Measurements from ENCODE around the gene PRDM15.

PRDM15 gene

GRCh38 chr21:41823906-41824305, 55.2 kb downstream of the PRDM15 start:
- H3K18ac ChIP-seq (ENCODE audit: low read length) = no peak overlapping the region
- H3K27me3 ChIP-seq (ENCODE audit: insufficient read depth, low read length) = no peaks in the 10 kb centered on the region
- H2BK5ac ChIP-seq (ENCODE audit: low read depth, low read length, poor library complexity) = no peak overlapping the region
- H2AK5ac ChIP-seq (ENCODE audit: low read length) = no peak overlapping the region
- no peak overlapping the region for H3K9ac ChIP-seq (ENCODE audit: low read length)
- no peak overlapping the region for H3K4me3 ChIP-seq (ENCODE audit: low read depth, low read length)
- H3K14ac ChIP-seq (ENCODE audit: low read length) = no peak overlapping the region
- H3K79me1 ChIP-seq (ENCODE audit: low read length) = no peaks in the 10 kb centered on the region
- H2BK120ac ChIP-seq (ENCODE audit: insufficient read depth, low read length, poor library complexity) = no peak overlapping the region
- no CpG with 5 or more reads among the region's 12 CpGs for WGBS (ENCODE audit: extremely low coverage, insufficient coverage, insufficient read length)
- H4K91ac ChIP-seq (ENCODE audit: low read depth, low read length) = no peak overlapping the region
- H3K23ac ChIP-seq (ENCODE audit: low read length) = no peak overlapping the region
- no peak overlapping the region for H4K8ac ChIP-seq (ENCODE audit: low read depth, low read length)
- no peak overlapping the region for H2BK12ac ChIP-seq (ENCODE audit: low read length)
- peaks cover 17 to 42% of the 10 kb centered on the region in 2 experiments for H3K36me3 ChIP-seq (ENCODE audit: control insufficient read depth in 1 of 2, insufficient read depth in 2 of 2, low read length in 2 of 2)
- no peak overlapping the region for H2AFZ ChIP-seq (ENCODE audit: insufficient read depth, low read length, poor library complexity)
- H3K4me1 ChIP-seq (ENCODE audit: control insufficient read depth in 1 of 2, insufficient read depth in 2 of 2, low read length in 2 of 2) = no peaks in the 10 kb centered on the region
- no peak overlapping the region for H3K27ac ChIP-seq (ENCODE audit: low read depth, low read length)
- DNase-seq = no peak
- H3K4me2 ChIP-seq (ENCODE audit: low read length) = no peak overlapping the region
- H3K79me2 ChIP-seq (ENCODE audit: control insufficient read depth, insufficient read depth, low read length, poor library complexity) = no peaks in the 10 kb centered on the region
- no peak overlapping the region for H3K4ac ChIP-seq (ENCODE audit: low read depth, low read length)
- no peak overlapping the region for H4K12ac ChIP-seq (ENCODE audit: low read depth, low read length)
- peaks cover 2% of the 10 kb centered on the region for H3K9me3 ChIP-seq (ENCODE audit: insufficient read depth, low read depth, low read length)

DNA sequence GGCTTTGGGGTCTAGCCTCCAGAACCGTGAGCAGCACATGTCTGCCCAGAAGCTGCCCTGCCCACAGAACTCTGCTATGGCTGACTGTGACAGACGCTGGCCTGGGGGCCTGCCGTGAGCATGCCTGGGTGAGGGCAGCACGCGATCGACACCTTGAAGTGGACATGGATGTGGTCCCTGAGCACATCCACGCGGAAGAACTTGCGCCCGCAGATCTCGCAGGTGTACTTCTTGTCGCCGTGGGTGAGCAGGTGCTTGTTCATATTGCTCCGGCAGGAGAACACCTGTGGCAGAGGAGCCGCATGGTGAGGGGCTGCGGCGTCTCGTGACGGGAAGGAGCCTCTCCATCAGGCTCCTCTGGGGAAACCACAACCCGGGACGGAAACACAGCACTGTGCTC, 56.0 kb downstream of the PRDM15 start:
- no peak overlapping the region for H4K12ac ChIP-seq (ENCODE audit: low read depth, low read length)
- no peak for DNase-seq
- H2BK12ac ChIP-seq (ENCODE audit: low read length) = no peak overlapping the region
- WGBS (ENCODE audit: extremely low coverage, insufficient coverage, insufficient read length) = no CpG with 5 or more reads among the region's 21 CpGs
- no peak overlapping the region for H2AK5ac ChIP-seq (ENCODE audit: low read length)
- no peak overlapping the region for H2BK5ac ChIP-seq (ENCODE audit: low read depth, low read length, poor library complexity)
- H3K27ac ChIP-seq (ENCODE audit: low read depth, low read length) = no peak overlapping the region
- no peak overlapping the region for H3K4me3 ChIP-seq (ENCODE audit: low read depth, low read length)
- no peak overlapping the region for H2BK120ac ChIP-seq (ENCODE audit: insufficient read depth, low read length, poor library complexity)
- H3K4ac ChIP-seq (ENCODE audit: low read depth, low read length) = no peak overlapping the region
- no peak overlapping the region for H3K23ac ChIP-seq (ENCODE audit: low read length)
- H4K8ac ChIP-seq (ENCODE audit: low read depth, low read length) = no peak overlapping the region
- no peak overlapping the region for H3K9ac ChIP-seq (ENCODE audit: low read length)
- H3K79me2 ChIP-seq (ENCODE audit: control insufficient read depth, insufficient read depth, low read length, poor library complexity) = no peaks in the 10 kb centered on the region
- no peaks in the 10 kb centered on the region for H3K79me1 ChIP-seq (ENCODE audit: low read length)
- no peaks in the 10 kb centered on the region for H3K27me3 ChIP-seq (ENCODE audit: insufficient read depth, low read length)
- no peak overlapping the region for H3K4me2 ChIP-seq (ENCODE audit: low read length)
- H3K36me3 ChIP-seq (ENCODE audit: control insufficient read depth in 1 of 2, insufficient read depth in 2 of 2, low read length in 2 of 2) = peaks cover 18 to 42% of the 10 kb centered on the region in 2 experiments
- no peak overlapping the region for H2AFZ ChIP-seq (ENCODE audit: insufficient read depth, low read length, poor library complexity)
- no peak overlapping the region for H4K91ac ChIP-seq (ENCODE audit: low read depth, low read length)
- no peak overlapping the region for H3K18ac ChIP-seq (ENCODE audit: low read length)
- no peaks in the 10 kb centered on the region for H3K4me1 ChIP-seq (ENCODE audit: control insufficient read depth in 1 of 2, insufficient read depth in 2 of 2, low read length in 2 of 2)
- H3K9me3 ChIP-seq (ENCODE audit: insufficient read depth, low read depth, low read length) = peaks cover 2% of the 10 kb centered on the region
- no peak overlapping the region for H3K14ac ChIP-seq (ENCODE audit: low read length)

- H3K4ac ChIP-seq (ENCODE audit: low read depth, low read length) = no peak overlapping the region
- no peaks in the 10 kb centered on the region for H3K79me1 ChIP-seq (ENCODE audit: low read length)
- H3K36me3 ChIP-seq (ENCODE audit: control insufficient read depth in 1 of 2, insufficient read depth in 2 of 2, low read length in 2 of 2) = peaks cover 15 to 38% of the 10 kb centered on the region in 2 experiments
- H3K27me3 ChIP-seq (ENCODE audit: insufficient read depth, low read length) = no peaks in the 10 kb centered on the region
- H3K79me2 ChIP-seq (ENCODE audit: control insufficient read depth, insufficient read depth, low read length, poor library complexity) = no peaks in the 10 kb centered on the region
- no CpG with 5 or more reads among the region's 32 CpGs for WGBS (ENCODE audit: extremely low coverage, insufficient coverage, insufficient read length)
- DNase-seq = no peak
- no peak overlapping the region for H4K8ac ChIP-seq (ENCODE audit: low read depth, low read length)
- H3K23ac ChIP-seq (ENCODE audit: low read length) = no peak overlapping the region
- no peak overlapping the region for H3K9ac ChIP-seq (ENCODE audit: low read length)
- H3K14ac ChIP-seq (ENCODE audit: low read length) = no peak overlapping the region
- peaks cover 2% of the 10 kb centered on the region for H3K9me3 ChIP-seq (ENCODE audit: insufficient read depth, low read depth, low read length)
- no peak overlapping the region for H4K91ac ChIP-seq (ENCODE audit: low read depth, low read length)
- no peak overlapping the region for H2AFZ ChIP-seq (ENCODE audit: insufficient read depth, low read length, poor library complexity)
- H3K4me3 ChIP-seq (ENCODE audit: low read depth, low read length) = no peak overlapping the region
- H2BK120ac ChIP-seq (ENCODE audit: insufficient read depth, low read length, poor library complexity) = no peak overlapping the region
- H2AK5ac ChIP-seq (ENCODE audit: low read length) = no peak overlapping the region
- no peak overlapping the region for H3K18ac ChIP-seq (ENCODE audit: low read length)
- no peak overlapping the region for H3K27ac ChIP-seq (ENCODE audit: low read depth, low read length)
- no peak overlapping the region for H4K12ac ChIP-seq (ENCODE audit: low read depth, low read length)
- H3K4me1 ChIP-seq (ENCODE audit: control insufficient read depth in 1 of 2, insufficient read depth in 2 of 2, low read length in 2 of 2) = no peaks in the 10 kb centered on the region
- H3K4me2 ChIP-seq (ENCODE audit: low read length) = no peak overlapping the region
- no peak overlapping the region for H2BK12ac ChIP-seq (ENCODE audit: low read length)
- H2BK5ac ChIP-seq (ENCODE audit: low read depth, low read length, poor library complexity) = no peak overlapping the region
Observed at GRCh38 chr21:41821756-41822431, 57.2 kb downstream of the PRDM15 start.

DNA sequence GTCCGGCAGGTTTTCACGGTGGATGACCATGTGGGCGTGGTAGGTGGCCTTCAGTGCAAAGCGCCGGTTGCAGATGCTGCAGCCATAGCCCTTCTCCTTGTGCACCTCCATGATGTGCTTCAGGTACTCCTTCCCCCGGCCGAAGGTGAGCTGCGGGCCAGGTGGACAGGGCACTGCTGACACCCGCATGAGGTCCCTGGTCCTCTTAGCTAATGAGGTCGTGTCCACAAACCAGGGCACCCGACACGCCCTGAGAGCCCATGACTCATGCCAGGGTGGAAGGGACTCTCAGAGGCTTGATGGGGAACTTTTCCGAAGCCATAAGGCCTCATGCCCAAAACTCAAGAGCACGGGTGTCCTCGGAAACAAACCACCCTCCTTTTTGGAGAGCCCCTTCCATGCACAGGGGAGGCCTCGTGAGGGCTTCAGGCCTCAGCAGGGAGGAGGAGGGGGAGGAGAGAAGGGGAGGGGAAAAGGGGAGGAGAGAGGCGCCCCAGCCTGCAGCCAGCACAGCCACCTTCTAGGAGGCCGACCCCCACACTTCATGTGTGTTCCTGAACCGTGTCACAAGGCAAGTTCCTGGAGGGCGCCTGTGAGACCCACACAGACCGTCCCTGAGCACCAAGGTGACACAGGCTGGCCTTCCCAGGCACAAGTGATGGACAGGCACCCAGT, 57.9 kb downstream of the PRDM15 start:
- Histone ChIP-seq H3K79me1 (ENCODE audit: low read length) (no peaks in the 10 kb centered on the region), H3K79me2 (ENCODE audit: control insufficient read depth, insufficient read depth, low read length, poor library complexity) (no peaks in the 10 kb centered on the region), H3K9me3 (ENCODE audit: insufficient read depth, low read depth, low read length) (peaks cover 2% of the 10 kb centered on the region), H4K12ac (ENCODE audit: low read depth, low read length) (no peak overlapping the region), H2BK120ac (ENCODE audit: insufficient read depth, low read length, poor library complexity) (no peak overlapping the region), H3K4me2 (ENCODE audit: low read length) (no peak overlapping the region), H3K4me1 (ENCODE audit: control insufficient read depth in 1 of 2, insufficient read depth in 2 of 2, low read length in 2 of 2) (no peaks in the 10 kb centered on the region), H4K8ac (ENCODE audit: low read depth, low read length) (no peak overlapping the region), H3K18ac (ENCODE audit: low read length) (no peak overlapping the region), H3K36me3 (ENCODE audit: control insufficient read depth in 1 of 2, insufficient read depth in 2 of 2, low read length in 2 of 2) (peaks cover 15 to 34% of the 10 kb centered on the region in 2 experiments), H3K27me3 (ENCODE audit: insufficient read depth, low read length) (no peaks in the 10 kb centered on the region), H4K91ac (ENCODE audit: low read depth, low read length) (no peak overlapping the region), H2BK5ac (ENCODE audit: low read depth, low read length, poor library complexity) (no peak overlapping the region), H2BK12ac (ENCODE audit: low read length) (no peak overlapping the region), H3K4me3 (ENCODE audit: low read depth, low read length) (no peak overlapping the region), H2AFZ (ENCODE audit: insufficient read depth, low read length, poor library complexity) (no peak overlapping the region), H3K14ac (ENCODE audit: low read length) (no peak overlapping the region), H2AK5ac (ENCODE audit: low read length) (no peak overlapping the region), H3K4ac (ENCODE audit: low read depth, low read length) (no peak overlapping the region), H3K27ac (ENCODE audit: low read depth, low read length) (no peak overlapping the region), H3K9ac (ENCODE audit: low read length) (no peak overlapping the region), H3K23ac (ENCODE audit: low read length) (no peak overlapping the region)
- DNase-seq = peak in 1 of 2 donors; percentile 21
- WGBS (ENCODE audit: extremely low coverage, insufficient coverage, insufficient read length) = no CpG with 5 or more reads among the region's 21 CpGs
